Skeletal muscle cell (primary cell): ENCODE results near the gene MMP24OS.
"Not testable (repeated sequence)": the region's sequence is repeated elsewhere in the genome, so short reads cannot be mapped to it uniquely, and the experiment has no call there.

ENCODE experiments used
- DNase-seq: peaks from one replicate; pipeline ENCODE4 v3.0.0-alpha.2; 2010; ENCODE audit warnings: low read depth
- H3K4me3 ChIP-seq: 2 replicates; pipeline ENCODE4 v1.5.1; 2011; ENCODE audit warnings: low read depth, mild to moderate bottlenecking, control low read depth, low read length, moderate library complexity

Gene MMP24OS

DNA sequence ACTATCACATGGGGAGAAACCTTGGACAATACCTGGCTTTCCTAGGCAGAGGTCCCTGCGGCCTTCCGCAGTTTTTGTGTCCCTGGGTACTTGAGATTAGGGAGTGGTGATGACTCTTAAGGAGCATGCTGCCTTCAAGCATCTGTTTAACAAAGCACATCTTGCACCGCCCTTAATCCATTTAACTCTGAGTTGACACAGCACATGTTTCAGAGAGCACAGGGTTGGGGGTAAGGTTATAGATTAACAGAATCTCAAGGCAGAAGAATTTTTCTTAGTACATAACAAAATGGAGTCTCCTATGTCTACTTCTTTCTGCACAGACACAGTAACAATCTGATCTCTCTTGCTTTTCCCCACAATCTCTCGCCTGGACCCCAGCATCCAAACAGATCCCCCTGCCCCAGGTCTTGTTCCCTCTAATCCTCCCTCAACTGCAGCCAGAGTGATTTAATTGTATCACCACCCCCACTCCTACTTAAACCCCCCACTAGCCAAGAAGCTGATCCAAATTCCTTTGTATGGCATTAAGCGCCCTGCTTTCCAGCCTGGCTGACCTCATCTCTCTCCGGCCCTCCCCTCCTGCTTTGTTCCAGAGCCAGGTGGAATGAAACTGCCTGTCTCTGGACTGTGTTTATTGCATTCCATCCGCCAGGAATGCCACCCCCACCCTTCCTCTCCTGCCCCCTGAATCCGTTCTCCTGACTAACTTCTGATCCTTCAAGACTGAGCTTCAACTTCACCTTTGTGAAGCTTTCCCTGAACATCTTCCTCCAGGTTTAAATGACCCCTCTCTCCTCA, 15.0 kb downstream of the MMP24OS start:
- DNase-seq, H3K4me3 ChIP-seq: not testable (repeated sequence)

DNA sequence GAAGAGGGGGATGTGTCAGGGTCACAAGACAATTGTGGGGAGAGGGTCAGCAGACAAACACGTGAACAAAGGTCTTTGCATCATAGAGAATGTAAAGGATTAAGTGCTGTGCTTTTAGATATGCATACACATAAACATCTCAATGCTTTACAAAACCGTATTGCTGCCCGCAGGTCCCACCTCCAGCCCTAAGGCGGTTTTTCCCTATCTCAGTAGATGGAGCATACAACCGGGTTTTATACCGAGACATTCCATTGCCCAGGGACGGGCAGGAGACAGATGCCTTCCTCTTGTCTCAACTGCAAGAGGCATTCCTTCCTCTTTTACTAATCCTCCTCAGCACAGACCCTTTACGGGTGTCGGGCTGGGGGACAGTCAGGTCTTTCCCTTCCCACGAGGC, 15.6 kb downstream of the MMP24OS start:
- DNase-seq, H3K4me3 ChIP-seq: not testable (repeated sequence)

DNA sequence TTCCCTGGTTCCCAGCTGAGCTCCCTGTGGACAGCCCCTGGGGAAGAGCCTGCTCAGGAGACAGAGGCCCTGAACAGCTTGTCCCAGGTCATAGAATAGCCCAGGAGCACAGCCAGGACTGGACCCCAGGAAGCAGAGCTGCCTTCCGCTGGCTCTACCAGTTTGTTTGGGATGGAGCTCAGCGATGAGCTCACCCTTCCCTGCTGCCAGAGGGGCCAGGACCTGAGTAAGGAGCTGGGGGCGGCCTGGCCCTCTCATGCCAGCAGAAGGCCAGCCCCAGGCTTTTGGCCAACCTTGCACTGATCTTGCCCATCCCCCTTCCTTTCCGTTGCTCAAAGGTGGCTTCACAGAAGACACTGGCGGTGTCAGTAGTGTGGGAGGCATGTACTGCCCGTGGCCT, 17.5 kb downstream of the MMP24OS start:
- no peak for DNase-seq
- no peak overlapping the region for H3K4me3 ChIP-seq

DNA sequence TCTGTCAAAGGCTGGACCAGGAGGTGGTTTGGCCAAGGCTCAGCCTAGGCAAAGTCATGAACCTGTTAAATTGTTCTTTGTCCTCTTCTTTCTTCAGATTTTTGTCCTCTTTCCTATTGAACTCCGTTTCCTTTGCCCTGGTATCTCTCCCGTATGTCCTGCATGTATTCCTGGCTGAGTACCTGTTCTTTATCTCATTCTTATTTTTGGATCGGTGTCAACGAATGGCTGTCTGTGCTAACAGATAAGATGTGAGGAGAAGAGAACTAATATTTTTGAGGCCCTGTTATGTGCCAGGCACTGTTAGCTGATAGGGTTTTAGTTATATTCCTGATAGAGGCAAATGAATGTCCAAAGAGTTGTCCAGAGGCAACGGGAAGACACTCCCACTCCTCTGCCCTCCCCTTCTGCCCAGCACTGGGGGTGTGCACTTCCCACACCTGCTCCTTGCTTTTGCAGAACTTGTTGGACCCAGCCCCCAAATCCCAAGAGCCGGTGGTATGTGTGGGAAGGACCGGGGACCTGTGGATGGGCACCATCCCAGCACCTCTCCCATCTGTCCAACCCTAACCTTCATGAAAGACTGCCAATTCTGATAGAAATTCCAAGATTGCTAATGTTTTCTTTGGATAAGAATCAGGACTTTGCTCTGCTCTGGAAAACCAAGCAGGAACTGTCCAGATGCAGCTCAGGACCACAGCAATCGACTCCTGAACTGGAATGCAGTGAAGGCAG, 20.6 kb downstream of the MMP24OS start:
- no peak overlapping the region for H3K4me3 ChIP-seq
- no peak for DNase-seq

DNA sequence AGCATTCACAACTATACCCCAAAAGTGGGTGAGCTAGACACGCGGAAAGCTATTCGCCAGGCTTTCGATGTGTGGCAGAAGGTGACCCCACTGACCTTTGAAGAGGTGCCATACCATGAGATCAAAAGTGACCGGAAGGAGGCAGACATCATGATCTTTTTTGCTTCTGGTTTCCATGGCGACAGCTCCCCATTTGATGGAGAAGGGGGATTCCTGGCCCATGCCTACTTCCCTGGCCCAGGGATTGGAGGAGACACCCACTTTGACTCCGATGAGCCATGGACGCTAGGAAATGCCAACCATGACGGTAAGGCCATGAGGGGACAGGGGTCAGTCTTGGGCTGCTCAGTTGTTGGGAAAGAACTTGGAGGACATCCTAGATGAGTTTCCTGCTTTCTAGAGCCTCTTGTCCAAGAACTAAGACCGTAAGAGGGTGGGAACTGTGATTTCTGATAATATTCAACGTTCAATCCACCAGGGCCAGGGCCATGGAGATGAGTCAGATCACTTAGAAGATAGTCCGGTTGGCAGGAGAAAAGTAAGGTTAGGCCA, 23.4 kb downstream of the MMP24OS start:
- DNase-seq: no peak

DNA sequence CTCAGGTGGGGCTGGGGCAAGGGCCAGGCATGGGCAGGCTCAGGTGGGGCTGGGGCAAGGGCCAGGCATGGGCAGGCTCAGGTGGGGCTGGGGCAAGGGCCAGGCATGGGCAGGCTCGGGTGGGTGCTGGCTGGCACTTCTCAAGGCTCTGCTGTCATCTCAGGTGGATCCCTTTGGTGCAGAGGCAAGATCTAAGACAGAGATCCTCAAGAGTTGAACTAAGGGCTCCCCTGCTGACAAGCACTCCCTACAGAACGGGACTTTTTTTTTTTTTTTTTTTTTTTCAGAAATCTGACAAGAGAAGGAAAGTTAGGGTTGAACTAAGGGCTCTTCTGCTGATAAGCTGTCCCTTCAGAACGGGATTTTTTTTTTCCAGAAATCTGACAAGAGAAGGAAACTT, 24.9 kb downstream of the MMP24OS start:
- H3K4me3 ChIP-seq: no peak overlapping the region
- DNase-seq: no peak

More for the DNA sequence above, 23.4 kb downstream of the MMP24OS start:
- H3K4me3 ChIP-seq: no peak overlapping the region

DNA sequence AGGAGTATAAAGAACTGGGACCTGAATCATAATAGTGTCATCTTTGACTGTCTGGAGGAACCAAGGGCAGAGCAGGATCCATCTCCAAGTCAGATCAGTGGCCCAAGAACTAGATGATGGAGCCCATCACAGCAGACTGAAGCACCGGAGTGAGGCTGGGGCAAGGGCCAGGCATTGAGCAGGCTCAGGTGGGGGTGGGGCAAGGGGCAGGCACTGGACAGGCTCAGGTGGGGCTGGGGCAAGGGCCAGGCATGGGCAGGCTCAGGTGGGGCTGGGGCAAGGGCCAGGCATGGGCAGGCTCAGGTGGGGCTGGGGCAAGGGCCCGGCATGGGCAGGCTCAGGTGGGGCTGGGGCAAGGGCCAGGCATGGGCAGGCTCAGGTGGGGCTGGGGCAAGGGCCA, 25.3 kb downstream of the MMP24OS start:
- not testable (repeated sequence) for DNase-seq, H3K4me3 ChIP-seq

DNA sequence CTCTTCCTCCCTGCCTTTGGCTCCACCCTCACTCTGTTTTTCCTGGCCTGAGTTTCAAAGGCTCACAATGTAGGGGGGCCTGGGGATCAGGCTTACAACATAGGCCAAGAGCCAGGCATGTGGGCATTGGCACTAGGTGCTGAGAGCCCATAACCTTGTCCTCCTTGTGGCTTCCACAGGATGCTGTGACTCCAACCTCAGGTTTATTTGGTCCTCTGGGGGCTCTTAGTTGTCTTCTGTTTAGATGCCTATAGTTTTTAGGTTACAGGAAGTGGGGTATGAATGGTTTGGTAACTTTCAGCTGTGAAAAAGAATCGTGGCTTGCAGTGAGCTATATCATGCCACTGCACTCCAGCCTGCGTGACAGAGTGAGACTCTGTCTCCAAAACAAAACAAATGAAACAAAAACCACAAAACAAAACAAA, 25.9 kb downstream of the MMP24OS start:
- no peak for DNase-seq

DNA sequence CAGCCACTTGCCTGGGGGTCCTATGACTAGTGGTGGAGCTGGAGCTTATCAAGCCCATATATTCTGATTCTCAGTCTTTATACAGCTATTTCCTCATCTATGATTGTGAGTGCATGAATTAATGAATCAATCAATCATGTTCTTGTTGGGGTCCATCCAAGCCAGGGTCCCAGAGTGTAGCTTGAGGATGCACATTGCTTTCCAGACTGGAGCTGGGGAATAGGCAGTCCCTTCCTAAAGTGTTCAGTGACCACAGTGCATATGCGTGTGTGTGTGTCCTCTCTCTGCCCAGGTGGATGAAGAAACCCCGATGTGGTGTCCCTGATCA, 26.3 kb downstream of the MMP24OS start:
- no peak for DNase-seq
- H3K4me3 ChIP-seq: no peak overlapping the region

More for the DNA sequence above, 25.9 kb downstream of the MMP24OS start:
- H3K4me3 ChIP-seq: no peak overlapping the region

DNA sequence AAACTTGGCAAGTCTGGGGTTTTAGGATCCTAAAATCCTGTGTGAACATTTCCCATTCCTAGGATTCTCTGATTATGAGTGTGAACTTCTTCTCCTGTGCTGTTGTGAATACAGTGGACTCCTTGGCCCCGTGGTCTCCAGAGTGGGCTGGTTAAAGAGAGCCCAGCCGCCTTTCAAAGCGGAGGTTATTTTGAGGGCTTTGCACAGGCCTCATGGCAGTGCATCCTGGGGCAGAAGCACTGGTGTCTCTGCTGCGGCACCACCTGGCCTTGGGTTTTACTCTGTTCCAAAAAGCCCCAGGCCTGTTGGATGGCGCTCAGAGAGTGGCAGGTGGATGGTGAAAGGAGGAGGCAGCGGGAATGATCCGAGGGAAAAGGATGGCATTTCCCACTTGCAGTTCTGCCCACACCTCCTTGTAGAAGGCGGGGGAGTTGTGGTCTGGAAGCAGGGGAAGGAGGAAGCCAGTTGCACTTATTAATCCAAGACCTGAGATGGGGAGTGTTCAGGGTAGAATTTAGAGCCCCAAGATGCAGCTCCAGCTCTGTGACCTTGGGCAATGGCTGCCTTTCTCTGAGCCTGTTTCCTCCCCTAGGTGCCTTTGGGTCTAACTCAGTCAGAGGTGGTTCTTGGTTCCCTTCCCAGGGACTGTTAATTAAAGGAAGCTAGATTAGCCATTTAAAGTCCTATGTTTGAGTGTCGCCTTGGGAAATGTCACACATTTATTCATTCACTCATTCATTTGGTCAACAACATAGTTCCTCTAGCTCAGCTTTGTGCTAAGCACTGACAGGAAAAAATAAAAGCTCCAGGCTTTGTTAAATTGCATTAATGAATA, 29.1 kb downstream of the MMP24OS start:
- H3K4me3 ChIP-seq: no peak overlapping the region
- no peak for DNase-seq

DNA sequence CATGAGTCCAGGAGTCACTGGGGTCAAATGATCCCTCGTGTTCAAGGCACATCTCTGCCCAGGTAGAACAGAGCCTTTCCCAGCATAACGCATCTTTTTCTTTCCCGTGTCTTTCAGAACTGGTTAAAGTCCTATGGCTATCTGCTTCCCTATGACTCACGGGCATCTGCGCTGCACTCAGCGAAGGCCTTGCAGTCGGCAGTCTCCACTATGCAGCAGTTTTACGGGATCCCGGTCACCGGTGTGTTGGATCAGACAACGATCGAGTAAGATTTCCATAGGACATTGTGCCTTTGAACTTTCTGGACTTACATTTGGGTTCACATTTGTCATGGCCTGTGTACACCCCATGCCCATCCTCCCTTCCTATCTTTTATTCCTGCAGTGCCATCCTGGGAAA, 31.2 kb downstream of the MMP24OS start:
- no peak for DNase-seq
- no peak overlapping the region for H3K4me3 ChIP-seq

DNA sequence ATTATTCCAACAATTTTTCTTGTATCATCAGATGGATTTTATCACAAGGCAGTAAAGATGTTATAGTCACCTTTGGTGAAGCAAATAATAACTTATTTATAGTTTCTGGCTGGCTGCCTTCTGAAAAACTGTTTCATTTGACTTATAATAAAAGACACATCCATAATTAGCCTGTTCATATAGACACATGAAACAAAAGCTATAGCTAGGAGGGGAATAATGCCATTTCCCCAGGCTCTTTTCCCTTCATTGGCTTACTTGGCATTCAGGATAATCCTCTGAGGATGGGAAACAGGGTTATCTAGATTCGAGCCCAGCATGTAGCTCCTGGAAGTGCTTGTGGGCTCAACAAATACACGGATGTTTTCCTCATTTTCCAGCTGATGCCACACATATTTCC, 33.9 kb downstream of the MMP24OS start:
- H3K4me3 ChIP-seq: no peak overlapping the region
- DNase-seq: no peak

DNA sequence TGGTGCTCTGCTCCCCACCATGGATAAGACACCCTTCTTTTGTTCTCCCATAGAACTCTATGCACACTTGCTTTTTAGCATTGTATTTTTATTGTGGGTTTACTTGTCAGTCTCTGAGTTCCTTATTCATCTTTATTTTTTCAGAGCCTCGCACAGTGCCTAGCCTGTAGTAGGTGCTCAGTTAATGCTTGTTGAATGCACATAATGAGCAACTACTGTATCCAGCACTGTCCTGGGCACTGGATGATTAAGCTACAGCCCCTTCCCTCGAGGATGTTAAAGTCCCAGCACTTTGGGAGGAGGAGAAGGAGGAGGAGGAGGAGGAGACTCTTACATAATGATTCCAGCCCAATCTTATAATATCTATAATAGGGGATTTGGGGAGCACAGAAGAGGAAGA, 34.6 kb downstream of the MMP24OS start:
- DNase-seq: no peak

DNA sequence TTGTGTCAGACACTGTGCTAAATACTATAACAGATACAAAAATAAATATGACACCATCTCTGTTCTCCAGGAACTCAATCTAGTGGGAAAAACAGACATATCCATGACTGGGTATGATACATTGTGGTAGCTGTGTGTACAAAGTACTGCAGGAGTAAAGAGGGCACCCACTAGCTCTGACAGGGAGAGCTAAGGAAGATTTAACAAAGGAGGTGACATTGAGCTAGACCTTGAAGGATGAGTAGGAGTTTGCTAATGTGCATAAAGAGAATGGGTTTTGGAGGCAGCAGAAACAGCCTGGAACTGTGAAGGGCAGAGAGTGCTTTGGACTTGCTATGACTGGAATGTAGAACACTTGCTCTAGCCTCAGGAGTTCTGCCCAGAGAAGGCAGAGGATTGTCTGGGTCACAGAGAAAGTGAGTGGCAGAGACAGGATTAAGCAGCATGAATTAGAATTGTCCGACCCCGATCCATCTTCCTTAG, 37.1 kb downstream of the MMP24OS start:
- DNase-seq: no peak
- no peak overlapping the region for H3K4me3 ChIP-seq

More for the DNA sequence above, 34.6 kb downstream of the MMP24OS start:
- no peak overlapping the region for H3K4me3 ChIP-seq

DNA sequence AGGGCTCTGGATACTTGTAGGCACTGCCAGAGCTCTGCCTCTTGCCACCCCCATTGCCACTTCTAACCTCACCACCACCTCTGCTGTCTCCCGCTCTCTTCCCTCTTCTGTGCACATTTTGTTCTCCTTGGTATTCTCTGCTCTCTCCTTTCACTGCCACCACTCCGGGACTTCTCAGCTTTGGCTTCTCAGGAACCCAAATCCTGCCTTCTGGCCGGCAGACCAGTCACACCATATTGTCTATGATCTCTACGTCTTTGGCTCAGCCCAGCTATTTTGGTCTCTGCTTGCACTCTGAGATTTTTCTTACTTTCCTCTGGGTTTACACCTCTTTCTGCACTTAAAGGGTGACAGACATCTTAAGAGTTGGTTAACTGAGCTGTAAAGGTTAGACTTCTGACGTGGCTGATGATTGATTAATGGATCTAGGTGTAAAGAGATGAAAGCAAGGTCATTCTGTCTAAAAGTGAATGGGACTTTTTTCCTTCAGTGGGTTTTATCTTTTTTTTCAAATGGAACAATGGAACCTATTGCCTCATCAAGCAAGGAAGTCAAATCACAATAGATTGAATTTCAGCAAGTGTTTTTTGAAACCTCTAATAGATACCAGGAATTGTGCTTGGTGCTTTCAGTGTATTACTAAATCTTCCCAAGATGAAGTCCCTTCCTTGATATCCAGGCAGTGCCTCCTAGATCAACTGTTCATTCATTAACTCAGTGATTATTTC, 37.7 kb downstream of the MMP24OS start:
- no peak overlapping the region for H3K4me3 ChIP-seq
- DNase-seq: no peak

DNA sequence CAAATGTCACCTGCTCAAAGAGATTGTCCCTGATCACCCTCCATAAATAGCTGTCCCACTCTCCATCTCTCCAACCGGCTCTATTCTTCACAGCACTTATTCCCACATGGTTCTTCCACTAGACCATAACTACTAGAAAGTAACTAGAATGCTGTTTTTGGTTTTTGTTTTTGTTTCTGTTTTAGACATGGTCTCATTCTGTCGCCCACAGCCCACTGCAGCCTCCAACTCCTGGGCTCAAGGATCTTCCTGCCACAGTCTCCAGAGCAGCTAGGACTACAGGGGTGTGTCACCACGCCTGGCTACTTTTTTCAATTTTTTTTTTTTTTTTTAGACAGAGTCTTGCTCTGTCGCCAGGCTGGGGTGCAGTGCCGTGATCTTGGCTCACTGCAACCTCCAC, 39.2 kb downstream of the MMP24OS start:
- DNase-seq: no peak
- no peak overlapping the region for H3K4me3 ChIP-seq

DNA sequence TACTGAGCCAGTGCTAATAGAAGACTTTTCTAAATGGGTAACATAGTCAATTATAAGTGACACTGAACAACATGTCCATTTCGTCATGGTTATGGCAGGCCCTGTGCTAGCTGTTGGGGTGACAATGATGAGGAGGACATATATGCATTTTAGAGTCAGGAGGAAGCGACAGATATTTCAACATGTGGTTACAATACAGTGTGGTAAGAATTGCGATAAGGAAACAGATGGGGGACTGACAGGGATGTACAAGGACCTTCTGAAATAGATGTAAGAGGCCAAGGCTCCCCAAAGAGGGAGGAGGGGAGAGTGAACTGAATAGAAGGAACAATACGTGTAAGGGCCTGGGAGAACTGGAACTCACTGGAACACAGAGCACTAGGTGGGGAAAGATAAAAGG, 39.8 kb downstream of the MMP24OS start:
- DNase-seq: no peak
- no peak overlapping the region for H3K4me3 ChIP-seq

DNA sequence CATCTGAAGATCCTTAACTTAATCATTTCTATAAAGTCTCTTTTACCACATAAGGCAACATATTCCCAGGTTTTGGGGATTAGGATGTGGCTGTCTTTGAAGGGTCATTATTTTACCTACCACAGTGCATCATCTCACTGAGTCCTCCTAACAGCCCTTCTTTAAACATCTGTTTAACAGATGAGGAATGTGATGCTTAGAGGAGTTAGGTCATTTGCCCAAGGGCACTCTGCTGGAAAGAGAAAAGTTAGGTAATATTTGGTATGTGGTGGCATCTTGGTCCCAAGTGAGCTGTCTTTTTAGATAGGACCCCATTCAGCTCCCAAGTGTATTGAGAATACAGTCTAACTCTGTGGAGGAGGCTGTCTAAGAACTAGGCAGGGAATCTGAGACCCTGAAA, 40.4 kb downstream of the MMP24OS start:
- H3K4me3 ChIP-seq: no peak overlapping the region
- DNase-seq: no peak

DNA sequence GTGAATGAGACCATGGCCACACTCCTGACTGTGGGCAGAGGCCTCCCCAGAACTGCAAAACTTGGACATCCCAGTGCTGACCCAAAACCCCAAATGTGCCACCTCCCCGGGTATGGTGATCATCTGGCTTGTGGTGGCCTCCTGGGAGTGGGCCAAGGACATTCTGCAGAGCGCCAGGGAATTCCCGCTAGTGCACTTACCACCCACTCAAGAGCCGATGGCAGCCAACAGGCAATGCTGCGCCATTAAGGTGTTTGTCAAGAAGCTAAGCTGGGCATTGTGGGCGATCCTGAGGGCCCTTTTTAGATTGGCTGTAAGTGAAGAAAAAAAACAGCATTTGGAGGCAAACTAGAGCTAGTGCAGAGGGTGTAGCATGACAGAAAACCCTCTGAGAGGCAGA, 42.0 kb downstream of the MMP24OS start:
- DNase-seq: no peak

More for the DNA sequence above, 42.0 kb downstream of the MMP24OS start:
- no peak overlapping the region for H3K4me3 ChIP-seq
